HG03558 (cell line): Measurements from ENCODE around the gene CARHSP1.
"Not testable (repeated sequence)": the region's sequence is repeated elsewhere in the genome, so short reads cannot be mapped to it uniquely, and the experiment has no call there.

Source experiments
- ATAC-seq: cut with Tn5 transposase; IDR thresholded peaks from one replicate; pipeline ENCODE4 v1.9.1; 2021; ENCODE audit warnings: moderate number of reproducible peaks; ENCODE audit not compliant: unreplicated experiment; ENCODE audit errors: extremely low read depth

The CARHSP1 gene

DNA sequence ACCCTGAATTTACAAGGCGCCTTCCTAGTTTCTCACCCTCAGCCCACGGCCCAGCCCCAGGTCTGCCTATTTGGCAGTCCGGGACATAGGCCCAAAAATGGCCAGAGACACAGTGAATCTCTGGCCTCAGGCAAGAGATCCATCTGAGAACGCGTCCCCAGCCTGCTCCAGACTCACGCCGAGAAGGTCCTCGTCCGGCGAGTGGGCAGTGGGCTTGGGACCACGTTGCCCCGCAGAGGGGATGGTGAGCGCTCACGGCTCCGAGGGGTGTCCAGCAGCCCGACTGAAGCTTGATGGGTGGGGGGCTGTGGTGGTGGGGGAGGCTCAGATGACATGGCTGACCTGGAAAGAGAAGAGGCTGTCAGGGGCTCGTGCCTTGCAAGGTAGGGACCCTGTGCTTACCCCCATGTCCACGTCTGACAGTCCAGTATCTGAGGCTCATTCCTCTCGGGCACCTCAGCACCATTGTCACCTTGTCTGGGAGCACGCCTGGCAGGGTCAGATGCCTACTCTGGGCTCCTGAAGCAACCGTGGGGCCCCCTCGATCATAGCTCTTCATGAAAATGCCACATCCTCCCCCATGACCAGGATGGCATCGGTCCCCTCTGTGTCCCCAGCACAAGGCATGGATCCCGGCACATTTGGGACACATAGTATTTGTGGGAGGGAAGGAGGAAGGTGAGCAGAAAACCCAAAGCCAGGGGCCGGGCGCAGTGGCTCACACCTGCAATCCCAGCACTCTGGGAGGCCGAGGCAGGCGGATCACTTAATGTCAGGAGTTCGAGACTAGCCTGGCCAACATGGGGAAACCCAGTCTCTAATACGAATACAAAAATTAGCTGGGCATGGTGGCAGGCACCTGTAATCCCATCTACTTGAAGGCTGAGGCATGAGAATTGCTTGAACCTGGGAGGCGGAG is 9.6 kb downstream of the CARHSP1 start:
- ATAC-seq = no peak

DNA sequence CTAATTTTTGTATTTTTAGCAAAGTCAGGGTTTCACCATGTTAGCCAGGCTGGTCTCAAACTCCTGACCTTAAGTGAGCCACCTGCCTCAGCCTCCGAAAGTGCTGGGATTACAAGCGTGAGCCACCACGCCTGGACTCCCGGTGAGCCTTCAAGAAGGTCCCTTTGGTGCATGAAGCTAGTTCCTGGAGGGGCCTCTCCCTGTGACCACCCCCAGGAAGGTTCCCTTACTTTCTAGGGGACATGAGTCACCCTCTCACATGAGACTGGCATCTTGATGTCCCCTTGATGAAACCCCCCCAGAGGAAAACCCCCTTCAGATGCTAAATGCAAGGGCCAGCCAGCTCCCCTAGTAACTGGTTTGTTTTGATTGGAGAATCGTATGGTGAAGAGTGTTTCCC is 12.8 kb downstream of the CARHSP1 start:
- ATAC-seq = no peak

DNA sequence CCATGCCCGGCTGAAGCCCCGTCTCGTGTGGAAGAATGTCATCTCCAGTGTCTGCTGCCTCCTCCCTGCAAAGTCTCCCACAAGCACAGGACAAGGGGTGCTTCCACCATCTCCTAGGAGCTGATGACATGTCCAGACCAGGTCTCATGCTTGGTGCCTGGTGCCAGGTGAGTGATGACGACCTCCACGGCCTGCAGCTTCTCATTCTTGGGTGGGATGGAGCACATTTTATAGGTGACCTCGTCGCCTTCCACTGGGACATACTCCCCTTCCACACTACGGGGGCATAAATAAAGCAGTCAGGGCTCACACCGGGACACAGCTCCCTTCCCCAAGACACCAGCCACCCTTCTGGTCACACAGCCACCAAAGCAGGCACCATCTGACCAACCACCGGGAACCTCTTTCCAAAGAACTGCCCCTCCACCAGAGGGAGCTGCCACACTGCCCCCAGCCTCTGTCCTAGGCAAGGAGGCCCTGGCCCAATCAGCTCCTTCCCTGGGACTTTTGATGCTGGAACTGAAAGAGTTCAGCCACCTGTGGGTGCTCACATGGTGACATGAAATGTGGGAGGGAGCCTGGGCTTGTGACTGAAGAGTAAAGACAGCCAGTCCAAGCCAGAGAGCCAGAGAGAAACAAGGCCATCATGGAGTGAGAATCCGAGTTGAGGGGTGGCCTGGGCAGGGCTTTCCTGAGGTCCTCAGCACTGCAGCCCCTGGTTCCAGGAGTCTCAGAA is 13.6 kb downstream of the CARHSP1 start:
- ATAC-seq = no peak

DNA sequence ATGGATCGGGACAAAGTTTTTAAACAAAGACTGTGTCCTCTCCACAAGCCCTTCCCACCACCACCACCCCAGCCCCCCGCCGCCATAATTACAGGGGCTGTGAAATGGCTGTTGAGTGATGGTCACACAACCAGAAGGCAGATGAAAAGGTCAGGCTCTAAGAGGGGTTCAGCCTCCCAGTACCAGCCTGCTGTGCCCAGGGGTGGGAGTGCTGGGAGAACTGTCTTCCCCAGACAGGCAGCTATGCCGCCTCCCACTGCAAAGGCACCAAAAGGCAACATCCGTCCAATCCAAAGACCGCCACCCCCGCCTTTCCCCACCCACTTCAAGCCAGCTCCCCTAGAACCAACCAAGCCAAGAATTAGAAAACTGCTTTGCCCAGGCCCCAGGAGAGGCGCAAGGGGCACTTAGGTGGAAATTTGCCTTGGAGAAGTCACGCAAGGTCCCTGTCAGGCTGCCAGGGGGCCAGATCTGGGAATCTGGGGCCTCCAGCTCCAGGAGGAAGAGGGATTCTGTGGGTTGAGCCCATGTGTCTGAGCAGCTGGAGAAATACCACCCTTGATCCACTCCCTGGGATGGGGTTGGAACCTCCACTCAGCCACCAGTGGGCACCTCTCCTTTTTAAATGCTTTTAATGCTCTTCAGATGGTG is 14.4 kb downstream of the CARHSP1 start:
- no peak for ATAC-seq

DNA sequence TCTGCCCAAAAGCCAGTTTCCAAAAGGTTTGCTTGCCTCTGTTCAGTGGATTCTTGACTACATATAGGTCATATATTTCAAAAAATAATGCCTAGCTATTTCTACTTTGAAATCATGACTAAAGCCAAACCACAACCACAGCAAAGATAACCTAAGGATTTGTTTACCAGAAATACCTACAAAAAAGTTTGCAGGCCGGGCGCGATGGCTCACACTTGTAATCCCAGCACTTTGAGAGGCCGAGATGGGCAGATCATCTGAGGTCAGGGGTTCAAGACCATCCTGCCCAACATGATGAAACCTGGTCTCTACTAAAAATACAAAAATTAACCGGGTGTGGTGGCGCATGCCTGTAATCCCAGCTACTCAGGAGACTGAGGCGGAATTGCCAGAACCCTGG is 15.2 kb downstream of the CARHSP1 start:
- no peak for ATAC-seq

DNA sequence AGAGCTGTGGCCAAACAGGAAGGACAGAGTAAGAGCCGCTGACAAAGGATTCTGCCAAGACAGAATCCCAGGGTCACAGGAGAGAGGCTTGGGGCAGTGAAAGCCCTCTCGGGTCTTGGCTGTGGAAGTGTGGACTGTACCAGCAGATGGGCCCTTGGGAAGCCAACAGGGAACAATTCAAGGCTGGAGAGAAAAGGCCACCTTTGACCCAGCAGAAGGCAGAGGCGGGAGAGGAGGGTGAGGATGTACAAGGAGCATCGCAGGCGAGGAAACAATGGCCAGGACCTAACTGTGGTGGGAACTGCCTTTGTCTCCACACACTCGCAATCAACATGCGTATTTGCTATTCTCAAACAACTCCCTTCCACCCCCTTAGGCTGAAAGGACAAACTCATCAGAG is 15.7 kb downstream of the CARHSP1 start:
- no peak for ATAC-seq

DNA sequence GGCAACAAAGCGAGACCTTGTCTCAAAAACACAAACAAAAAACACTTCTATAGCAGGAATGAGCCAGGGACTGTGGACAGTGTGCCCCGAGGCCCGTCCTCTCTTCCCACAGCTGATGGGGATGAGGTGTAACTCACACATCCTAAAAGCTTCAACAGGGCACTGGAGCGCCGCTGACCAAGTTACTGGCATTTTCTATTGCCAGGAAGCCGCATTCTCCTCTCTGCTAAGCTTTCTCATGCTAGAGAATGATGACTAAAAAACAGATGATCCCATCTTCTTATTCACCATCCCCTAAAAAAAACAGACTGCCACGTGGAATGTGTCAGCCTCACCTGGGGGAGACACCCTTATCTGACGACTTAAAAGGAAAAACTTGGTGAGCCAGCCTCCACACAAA is 16.3 kb downstream of the CARHSP1 start:
- ATAC-seq = no peak

DNA sequence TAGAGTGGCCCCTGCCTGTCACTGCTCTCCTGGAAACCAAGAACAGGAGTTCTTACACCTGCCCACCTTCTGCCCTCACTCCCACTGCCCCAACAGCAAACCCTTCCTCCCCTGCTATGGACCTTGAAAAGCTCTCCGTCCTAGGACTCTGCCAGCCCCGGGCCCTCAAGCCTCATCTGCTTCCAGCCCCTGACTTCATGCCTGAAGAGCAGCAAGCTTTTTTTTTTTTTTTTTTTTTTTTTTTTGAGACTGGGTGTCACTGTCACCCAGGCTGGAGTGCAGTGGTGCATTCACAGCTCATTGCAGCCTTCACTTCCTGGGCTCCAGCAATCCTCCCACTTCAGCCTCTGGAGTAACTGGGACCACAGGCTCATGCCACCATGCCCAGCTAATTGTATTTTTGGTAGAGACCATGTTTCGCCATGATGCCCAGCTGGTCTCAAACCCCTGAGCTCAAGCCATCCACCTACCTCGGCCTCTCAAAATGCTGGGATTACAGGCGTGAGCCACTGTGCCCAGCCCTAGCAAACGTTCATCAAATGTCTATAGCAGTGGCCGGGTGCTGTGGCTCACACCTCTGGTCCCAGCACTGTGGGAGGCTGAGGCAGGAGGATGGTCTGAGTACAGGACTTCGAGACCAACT is 16.9 kb downstream of the CARHSP1 start:
- ATAC-seq = no peak

DNA sequence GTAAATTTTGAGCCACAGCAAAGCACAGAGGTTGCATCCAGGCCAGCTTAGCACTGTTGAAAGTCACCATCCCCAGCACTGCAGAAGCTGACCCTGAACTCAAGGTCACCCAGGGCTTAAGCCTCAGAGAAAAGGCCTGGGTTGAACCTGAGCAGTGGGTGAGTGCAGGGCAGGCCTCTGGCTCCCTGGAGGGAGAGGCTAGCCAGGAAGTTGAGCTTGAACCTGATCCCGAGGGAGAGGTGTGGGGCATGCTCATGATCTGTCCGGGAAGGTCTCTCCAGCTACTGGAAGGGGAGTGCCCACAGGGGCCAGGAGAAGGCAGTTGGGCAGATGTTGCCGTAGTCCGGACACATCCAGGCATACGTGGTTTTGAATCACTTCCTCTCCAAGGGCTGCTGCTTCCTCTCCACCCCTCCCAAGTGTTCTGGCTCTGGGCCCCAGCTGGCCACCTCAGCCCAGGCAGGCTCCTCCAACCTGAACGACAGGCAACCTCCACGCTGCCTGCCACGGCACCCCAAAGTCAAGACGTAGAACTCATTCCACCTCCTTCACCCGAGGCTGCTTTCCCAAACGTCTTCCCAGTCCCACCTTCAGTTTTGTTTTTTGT is 18.4 kb downstream of the CARHSP1 start:
- no peak for ATAC-seq

DNA sequence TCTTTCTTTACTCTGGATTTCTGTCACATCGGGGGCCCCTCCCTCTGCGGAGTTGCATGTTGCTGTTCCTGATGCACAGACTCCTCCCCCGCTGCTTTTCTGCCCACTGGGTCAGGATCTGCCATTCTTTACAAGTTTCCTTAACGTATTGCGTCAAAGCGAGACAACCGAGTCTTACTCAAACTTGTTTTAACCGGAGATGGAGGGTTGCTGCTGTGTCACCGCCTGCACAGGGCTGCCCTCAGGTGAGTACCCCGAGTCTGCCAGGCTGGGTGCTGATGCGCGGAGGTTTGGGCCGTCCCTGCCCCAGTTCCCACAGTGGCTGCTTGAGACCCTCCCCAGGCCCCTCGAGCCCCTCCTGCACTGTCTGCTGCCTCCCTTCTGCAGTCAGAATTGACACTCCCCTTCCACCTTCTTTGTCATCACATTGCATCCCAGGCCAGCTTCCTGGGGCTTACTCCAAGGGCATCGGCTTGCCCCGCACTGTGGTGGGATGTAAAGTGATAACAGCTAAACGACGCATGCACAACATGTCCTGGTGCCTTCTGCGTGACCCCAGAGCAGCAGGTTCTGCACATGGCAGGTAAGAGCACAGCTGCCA is 19.3 kb downstream of the CARHSP1 start:
- no peak for ATAC-seq

DNA sequence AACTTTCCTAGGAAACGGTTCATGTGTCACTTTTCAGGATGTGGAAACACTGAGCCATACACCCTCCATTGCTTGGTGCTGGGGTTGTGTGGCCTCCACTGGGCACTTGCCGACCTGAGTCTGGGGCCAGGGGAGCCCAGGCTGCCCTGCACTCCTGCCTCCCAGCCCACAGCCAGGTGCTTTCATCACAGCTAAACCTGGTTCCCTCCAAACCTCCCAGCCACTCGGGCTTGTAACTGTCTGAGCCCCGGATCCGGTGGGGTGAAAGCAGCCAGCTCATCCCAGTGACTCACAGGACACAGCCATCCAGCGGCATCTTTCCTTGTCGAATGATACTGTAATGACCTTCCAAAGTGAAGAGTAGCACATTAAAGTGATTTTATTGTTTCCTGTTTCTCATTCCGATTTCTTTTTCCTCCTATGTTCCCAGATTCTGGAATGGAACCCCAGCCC is 19.8 kb downstream of the CARHSP1 start:
- no peak for ATAC-seq

DNA sequence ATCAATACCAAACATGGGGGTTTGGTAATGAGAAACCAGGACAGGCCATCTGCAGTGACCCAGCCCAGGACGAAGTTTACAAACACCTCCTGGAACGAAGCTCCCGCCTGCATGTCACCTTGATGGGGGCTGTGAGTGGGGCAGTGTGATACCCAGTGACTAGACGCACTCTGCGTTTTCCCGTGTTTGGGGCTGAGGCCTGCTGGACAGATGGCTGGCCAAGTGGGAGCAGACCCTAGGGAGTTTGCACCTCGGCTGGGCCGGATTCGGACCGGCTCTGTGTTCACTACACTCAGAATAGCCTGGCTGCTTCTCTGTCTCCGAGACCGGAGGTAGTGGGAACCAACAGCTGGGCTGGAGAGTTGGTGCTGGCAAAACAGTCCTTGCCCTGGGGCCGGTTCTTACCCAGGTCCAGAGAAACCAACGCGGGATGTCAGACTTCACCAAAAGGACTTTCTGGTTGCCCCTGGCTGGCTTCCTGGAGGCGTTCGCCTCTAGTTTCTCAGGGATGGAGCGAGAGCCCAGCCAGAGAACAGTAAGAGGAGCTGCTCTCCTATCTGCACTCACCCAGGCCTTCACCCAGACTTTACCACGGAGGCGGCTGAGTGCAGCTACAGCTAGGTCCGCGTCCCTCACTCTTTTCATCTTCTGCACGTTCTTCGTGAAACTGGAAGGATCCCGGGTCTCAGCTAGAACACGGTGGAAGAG is 20.4 kb downstream of the CARHSP1 start:
- ATAC-seq = no peak

DNA sequence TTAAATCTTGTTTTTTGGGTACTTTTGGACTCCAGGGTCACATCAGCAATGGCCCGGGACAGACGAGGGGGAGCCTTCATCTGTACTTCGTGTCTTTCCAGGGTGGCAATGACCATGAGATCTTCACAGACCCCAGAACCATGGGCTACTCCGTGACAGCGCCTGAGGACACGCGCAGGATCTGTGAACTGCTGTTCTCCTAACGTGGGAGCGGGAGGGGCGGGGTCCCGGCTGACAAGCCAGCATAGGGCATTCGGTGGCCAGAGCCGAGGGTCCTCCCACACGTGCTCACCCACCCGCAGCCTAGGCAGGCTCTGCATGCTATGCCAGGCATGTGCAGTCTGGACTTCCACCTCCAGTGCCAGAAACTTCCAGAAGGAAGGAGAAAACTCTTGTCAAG is 21.2 kb downstream of the CARHSP1 start:
- no peak for ATAC-seq

DNA sequence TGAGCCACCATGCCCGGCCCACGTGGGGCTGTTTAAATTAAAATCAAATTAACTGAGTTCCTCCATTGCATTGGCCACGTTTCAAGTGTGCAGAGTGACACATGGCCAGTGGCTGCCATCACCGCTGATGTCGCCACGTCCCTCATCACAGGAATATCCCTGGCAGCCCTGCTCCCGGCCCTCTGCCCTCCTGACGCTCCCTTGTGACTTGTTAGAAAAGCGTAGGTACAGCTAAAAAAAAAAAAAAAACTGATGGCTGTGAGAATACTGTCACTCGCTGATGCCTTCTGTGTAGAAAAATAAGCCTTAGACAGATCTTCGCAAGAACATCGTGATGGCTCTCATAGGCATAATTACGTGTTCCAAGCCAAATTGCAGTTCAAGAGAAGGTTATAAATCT is 21.7 kb downstream of the CARHSP1 start:
- no peak for ATAC-seq

DNA sequence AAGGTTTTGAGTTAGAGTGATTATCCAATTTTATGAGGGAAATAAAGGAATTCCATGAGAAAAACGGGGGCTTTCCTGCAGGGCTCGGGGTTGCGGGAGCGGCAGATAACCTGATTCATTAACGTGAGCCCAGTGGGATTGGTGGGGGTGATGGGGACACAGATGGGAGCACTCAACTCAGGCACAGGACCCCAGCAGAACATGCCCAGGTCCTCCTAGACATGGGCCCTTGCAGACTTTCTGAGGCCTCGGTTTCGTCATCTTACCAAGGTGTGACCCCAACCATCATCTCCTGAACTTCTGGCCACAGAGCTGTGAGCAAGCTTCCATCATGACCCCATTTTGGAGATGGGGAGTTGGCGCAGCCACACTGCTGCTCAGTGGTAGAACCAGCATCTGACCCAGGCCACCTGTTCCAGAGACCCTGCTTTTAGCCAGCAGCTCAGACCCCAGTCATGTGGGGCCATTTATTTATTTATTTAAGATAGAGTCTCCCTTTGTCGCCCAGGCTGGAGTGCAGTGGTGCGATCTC is 22.3 kb downstream of the CARHSP1 start:
- no peak for ATAC-seq

DNA sequence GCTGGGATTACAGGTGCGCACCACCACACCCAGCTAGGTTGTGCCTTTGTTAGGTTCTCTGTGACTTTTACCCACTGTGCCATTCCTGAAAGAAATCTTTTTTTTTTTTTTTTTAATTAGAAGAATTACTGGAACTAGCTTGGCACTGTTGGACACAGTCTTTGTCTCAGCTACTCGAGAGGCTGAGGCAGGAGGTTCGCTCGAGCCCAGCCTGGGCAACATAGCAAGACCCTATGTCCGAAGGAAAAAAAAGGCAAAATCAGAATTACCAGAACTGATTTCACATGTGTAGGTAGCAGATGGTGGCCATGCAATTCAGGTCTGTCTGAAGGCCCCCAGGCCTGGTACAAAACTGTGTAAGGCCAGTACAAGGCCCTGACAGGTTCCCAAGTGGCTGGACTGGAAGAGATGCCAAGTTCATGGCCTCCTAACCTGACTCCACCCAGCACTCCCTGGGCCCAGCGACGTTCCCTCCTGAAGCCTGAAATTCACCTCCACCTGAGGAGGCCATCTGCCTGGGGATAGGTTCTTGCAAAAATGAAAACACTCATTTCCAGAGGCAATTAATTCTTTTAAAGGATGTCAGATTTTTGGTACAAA is 23.0 kb downstream of the CARHSP1 start:
- ATAC-seq = no peak

DNA sequence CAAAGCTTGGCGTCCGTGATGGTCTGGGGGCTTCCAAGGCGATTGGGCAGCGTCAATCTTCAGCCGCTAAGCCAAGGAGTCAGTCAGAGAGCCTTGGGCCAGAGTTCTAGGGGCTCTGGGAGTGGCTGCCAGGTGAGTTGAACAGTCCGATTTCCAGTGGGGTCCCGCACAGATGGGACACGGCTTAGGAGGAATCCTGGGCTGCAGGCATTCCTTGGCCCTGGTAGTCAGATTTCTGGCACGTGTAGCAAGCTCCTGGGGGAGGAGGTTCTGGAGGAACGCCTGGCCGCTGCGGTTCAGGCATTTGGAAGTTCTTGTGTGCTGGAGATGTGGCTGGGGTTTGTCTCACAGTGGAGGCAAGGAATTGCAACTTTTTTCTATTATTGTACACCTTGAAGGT is 25.5 kb downstream of the CARHSP1 start:
- ATAC-seq = not testable (repeated sequence)

DNA sequence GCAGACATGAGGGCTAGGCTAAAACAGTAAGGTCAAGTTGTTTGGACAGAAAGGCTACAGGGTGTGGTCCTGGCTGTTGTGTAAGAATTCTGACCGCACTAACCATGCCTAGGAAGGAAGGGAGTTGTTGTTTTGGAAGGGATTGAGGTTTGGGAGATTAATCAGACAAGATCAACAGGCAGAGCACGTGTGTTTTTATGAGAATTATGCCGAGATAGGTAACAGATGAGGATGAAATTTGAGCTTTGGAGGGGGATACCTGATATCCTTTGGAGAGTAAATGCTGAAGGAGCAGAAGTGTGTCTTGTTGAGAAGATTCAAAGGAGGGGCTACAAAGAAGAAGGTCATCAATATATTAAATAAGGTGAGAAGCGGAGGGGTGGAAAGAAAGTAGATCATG is 26.8 kb downstream of the CARHSP1 start:
- not testable (repeated sequence) for ATAC-seq
